GM18867 (cell line): ENCODE results near the gene ICOSLG.
"Not testable (repeated sequence)": the region's sequence is repeated elsewhere in the genome, so short reads cannot be mapped to it uniquely, and the experiment has no call there.

Experiments
- ATAC-seq: cut with Tn5 transposase; IDR thresholded peaks from one replicate; pipeline ENCODE4 v1.9.1; 2021; ENCODE audit warnings: mild to moderate bottlenecking, moderate library complexity; ENCODE audit not compliant: unreplicated experiment

The ICOSLG gene

DNA sequence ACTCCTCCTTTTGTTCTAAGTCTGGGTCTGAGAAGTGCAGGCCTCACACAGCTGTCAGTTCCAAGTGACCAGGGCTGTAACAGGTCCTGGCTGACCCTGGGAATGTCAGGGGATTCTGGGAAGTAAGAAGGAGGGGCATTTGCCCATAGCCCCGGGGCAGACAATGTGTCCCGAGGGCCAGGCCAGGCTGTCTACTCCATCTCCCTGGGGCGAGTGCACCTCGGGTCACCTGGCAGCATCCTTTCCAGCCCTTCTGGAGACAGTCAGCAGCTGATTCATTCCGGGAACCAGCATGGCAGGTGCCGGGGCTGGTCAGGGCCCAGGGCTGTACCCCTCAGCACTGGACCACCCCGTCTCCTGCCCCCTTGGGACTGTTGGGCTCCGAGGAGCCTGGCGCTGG is 13.1 kb downstream of the ICOSLG start:
- ATAC-seq, result not testable (repeated sequence)

- ATAC-seq, result not testable (repeated sequence)
Measured at GRCh38 chr21:44225605-44226004, 15.1 kb downstream of the ICOSLG start.

DNA sequence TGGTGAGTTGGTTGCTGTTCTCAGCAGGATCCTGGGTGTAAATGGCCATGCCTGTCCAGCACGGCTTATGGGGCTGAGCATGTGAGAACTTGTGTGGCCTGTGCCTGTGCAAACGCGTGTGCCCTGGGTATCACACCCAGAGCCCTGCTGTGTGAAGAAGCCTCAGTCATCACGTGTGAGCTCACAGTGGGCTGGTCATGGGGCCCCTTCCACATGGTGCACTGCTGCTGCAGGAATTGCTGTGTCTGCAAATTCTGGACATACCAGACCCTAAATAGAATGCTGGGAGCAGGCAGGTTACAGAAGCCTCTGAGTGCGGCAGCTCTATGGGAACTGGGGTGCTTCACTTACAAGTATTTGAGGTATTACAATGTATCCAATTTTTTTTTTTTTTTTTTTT is 17.4 kb downstream of the ICOSLG start:
- not testable (repeated sequence) for ATAC-seq

- not testable (repeated sequence) for ATAC-seq
Measured at GRCh38 chr21:44220674-44221073, 20.1 kb downstream of the ICOSLG start.

GRCh38 chr21:44218461-44218860 is 22.3 kb downstream of the ICOSLG start:
- ATAC-seq, result not testable (repeated sequence)

GRCh38 chr21:44211978-44212377 is 28.8 kb downstream of the ICOSLG start:
- not testable (repeated sequence) for ATAC-seq

DNA sequence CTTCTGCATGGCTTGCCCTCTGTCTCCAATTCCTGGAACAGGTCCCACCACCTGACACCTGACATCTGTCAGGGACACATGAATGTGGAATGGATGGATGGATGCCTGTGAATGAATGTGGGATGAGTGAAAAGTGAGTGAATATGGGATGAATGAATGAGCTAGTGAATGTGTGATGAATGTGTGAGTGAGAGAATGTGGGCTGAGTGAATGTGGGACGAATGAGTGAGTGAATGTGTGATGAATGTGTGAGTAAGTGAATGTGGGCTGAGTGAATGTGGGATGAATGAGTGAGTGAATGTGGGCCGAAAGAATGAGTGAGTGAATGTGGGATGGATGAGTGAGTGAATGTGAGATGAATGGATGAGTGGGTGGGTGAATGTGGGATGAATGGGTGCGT is 29.2 kb downstream of the ICOSLG start:
- not testable (repeated sequence) for ATAC-seq

GRCh38 chr21:44207860-44208646 is 32.7 kb downstream of the ICOSLG start:
- not testable (repeated sequence) for ATAC-seq

- not testable (repeated sequence) for ATAC-seq
Measured at GRCh38 chr21:44206698-44207676, 33.8 kb downstream of the ICOSLG start.

GRCh38 chr21:44206187-44206586 is 34.6 kb downstream of the ICOSLG start:
- not testable (repeated sequence) for ATAC-seq

DNA sequence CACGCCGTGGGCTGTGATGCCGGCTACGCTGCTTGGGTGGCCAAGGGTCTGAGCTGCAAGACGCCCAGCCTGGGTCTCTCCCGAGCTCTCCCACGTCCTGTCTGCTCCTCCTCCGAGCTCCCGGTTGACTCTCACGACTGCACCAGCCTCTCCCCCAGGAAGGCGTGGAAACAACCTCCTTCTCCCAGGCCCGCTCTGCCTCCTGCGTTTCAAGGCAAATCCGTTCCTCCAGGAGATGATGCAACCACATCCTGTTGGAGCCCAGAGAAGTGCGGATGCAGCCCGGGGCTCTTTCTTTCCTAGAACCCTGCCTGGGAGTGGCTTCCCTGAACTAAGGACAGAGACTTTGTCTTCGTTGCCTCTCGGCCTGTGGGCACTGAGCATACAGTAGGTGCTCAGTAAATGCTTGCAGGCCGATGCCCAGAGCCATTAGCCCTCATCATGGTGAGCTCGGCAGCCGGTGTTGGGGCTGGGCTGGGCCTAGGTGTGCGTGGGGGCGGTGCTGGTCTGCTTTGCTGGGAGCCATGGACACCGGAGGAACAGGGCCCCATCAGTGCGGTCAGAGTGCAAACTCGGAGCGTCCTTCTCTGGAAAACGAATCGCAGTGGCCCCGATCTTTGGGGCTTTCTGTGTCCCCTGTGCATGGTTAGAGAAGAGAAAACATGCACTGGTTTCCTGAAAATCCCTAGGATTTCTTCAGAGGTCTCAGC is 38.0 kb downstream of the ICOSLG start:
- ATAC-seq, result not testable (repeated sequence)

DNA sequence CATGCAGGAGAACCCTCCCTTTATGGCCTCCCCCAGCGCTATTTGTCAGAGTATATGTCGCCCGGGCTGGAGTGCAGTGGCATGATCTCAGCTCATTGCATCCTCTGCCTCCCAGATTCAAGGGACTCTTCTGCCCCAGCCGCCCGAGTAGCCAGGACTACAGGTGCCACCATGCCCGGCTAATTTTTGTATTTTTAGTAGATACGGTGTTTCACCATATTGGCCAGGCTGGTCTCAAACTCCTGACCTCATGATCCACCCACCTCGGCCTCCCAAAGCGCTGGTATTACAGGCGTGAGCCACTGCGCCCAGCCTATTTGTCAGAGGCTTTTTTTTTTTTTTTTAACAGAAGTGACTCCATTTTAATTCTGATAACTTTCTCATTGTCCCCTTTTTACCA is 40.7 kb downstream of the ICOSLG start:
- ATAC-seq, result not testable (repeated sequence)

DNA sequence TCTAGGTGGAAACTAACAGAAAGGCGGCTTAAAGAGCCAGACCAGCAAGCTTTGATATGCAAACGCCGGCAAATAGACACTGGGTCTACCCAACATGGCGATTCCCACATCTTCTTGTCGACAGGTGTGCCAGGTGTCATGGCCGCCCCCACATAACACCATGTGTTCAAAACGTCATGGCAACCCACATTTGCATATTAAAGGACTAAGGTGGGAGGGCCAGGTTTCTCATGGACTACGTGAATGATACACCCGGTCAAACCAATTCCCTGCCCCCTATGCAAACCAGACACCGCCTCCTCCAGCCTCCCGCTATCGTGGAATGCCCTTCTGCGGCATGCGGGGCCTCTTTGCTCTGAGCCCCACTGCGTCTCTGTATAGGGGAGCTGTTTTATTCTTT is 41.3 kb downstream of the ICOSLG start:
- no peak for ATAC-seq

GRCh38 chr21:44197156-44197516 is 43.6 kb downstream of the ICOSLG start:
- not testable (repeated sequence) for ATAC-seq

DNA sequence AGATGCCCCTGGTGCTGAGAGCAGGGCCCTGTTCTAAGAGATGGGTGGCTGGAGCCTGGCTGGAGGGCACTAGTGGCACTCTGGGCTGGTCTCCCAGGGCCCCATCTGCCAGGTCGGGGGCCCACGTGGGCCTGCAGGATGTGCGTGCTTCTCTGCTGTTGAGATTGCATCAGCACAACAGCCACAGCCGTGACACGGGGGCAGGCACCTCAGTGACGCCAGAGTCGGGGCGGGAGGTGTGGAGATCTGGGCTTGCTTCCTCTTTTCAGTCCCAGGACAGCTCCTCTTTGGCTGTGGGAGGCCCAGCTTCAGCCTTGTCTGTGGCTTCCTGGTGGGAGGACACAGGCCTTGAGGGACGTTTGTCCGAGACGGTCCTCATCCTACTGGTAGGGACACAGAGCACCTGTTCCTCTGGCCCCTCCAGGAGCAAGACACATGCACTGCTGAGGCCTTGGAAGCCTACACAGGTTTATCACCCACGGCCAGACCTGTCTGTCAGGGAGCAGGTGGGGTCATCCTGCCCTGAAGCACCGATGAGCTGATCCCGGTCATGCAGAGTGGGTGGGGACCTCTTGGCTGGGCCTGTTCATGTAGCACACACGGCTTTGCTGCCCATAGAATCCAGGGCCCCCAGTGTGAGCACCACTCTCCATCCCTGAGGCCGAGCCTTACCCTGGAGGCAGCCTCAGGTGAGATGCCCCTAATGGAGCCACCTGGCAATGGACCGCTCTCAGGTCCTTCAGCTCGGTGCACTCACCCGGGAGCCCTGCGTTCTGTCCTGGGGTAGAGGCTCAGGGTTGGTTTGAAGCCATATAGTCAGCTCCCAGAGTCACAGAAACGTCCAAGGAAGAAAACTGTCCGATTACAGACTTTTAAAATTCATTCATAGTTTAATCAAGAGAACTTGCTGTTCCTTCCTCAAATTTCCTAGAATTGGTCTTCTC is 44.3 kb downstream of the ICOSLG start:
- not testable (repeated sequence) for ATAC-seq

DNA sequence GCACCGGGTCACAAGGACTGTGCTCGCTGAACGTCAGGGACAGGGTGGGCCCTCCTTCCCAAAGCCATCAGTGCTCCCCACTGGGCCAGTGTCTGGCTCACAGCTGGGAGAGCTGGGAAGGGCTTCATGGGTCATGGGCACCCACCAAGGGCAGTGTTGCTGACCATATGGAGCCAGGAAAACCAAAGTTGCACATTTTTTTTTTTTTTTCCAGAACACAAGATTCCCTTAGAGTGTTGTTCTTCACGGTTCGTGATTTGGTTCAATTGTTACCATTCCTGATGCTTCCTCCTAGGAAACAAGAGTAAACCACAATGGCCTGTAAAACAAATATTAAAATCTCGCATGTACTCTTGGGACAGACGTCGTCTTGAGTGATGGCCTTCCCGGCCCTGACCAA is 45.9 kb downstream of the ICOSLG start:
- ATAC-seq, result not testable (repeated sequence)

DNA sequence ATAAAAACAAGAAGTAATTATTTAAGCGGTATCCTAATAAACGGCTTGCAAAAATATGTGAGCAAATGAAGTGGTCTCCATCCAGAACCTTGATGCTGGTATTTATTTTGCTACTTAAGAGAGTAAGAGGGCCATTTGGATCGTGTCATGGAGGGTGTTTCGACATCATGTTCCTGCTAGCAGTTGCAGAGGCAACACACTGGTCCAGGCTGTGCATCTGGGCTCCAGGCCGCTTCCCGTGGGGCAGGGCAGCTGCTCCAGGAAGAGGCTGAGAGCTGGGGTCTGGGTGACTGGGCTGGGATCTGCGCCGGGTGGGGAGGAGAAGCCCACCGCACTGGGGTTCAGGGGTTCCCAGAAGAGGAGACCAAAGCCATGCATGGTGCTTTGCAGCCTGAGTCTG is 46.3 kb downstream of the ICOSLG start:
- not testable (repeated sequence) for ATAC-seq

DNA sequence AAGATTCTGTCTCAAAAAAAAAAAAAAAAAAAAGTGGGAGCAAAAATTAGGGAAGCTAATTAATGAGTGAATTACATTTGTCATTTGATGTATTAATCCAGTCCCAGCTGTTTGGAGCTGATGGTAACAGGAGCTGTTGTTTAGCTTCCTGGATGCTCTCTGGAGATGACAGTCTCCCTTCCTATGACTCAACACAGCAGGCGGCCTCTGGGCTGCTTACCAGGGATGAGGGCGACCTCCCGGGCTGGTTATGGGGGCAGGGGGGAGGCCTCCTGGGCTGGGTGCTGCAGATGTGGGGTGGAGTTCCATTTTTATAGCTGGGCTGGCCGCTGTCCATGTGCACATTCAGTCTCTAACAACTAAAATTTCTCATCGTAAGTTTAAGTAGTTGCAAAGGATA is 47.6 kb downstream of the ICOSLG start:
- ATAC-seq, result not testable (repeated sequence)

- not testable (repeated sequence) for ATAC-seq
Measured at GRCh38 chr21:44190349-44191271, 50.1 kb downstream of the ICOSLG start.
